GM10266 (cell line): ENCODE results near the gene CARD9.

Experiments used
- DNase-seq: peaks from one replicate; pipeline ENCODE4 v3.0.0; 2012; ENCODE audit errors: extremely low spot score
- CTCF ChIP-seq: IDR thresholded peaks from 2 replicates; pipeline ENCODE4 v1.5.1; 2012; ENCODE audit warnings: mild to moderate bottlenecking, low read depth; ENCODE audit not compliant: control insufficient read depth, insufficient read depth; ENCODE audit errors: missing control alignments

Gene CARD9

GRCh38 chr9:136316896-136317676 lies 56.4 kb downstream of the CARD9 start:
- DNase-seq: no peak
- no peak for TF ChIP-seq CTCF

GRCh38 chr9:136316271-136316751 lies 57.2 kb downstream of the CARD9 start:
- DNase-seq: no peak
- TF ChIP-seq CTCF: no peak

- no peak for TF ChIP-seq CTCF
- DNase-seq: no peak
These were observed 58.5 kb downstream of the CARD9 start for GRCh38 chr9:136314944-136315343.

- no peak for DNase-seq
- TF ChIP-seq CTCF: no peak
These were observed 59.4 kb downstream of the CARD9 start for GRCh38 chr9:136314056-136314416.
